NCI-H1436 treated with DMSO at 0.1 percent for 48 hours (cell line): ENCODE data around the gene EIF4A3.

Source experiments
- DNase-seq: peaks from one replicate; lab custom pipeline; 2025; lab: John Stamatoyannopoulos, UW

EIF4A3 gene

GRCh38 chr17:80147035-80147822, at the start of gene EIF4A3:
TSS of gene EIF4A3 (minus strand) at chr17:80147128. CDS start at chr17:80146961, 167 bp downstream.
- peak; percentile 99 for DNase-seq

GRCh38 chr17:80196652-80197051, 49.7 kb upstream of the EIF4A3 start:
- DNase-seq = no peak

- DNase-seq = no peak
These were observed 49.0 kb upstream of the EIF4A3 start for GRCh38 chr17:80195671-80196529.

GRCh38 chr17:80195141-80195540, 48.2 kb upstream of the EIF4A3 start:
- no peak for DNase-seq

GRCh38 chr17:80191865-80192661, 45.1 kb upstream of the EIF4A3 start:
- DNase-seq = no peak

GRCh38 chr17:80191192-80191591, 44.3 kb upstream of the EIF4A3 start:
- DNase-seq = no peak

GRCh38 chr17:80190716-80191115, 43.8 kb upstream of the EIF4A3 start:
- no peak for DNase-seq

GRCh38 chr17:80189611-80190010, 42.7 kb upstream of the EIF4A3 start:
- no peak for DNase-seq

GRCh38 chr17:80187515-80187941, 40.6 kb upstream of the EIF4A3 start:
- no peak for DNase-seq

GRCh38 chr17:80187090-80187489, 40.2 kb upstream of the EIF4A3 start:
- DNase-seq = no peak

- no peak for DNase-seq
These were observed 39.0 kb upstream of the EIF4A3 start for GRCh38 chr17:80185968-80186367.

GRCh38 chr17:80184423-80184714, 37.4 kb upstream of the EIF4A3 start:
- no peak for DNase-seq

GRCh38 chr17:80183581-80184422, 36.9 kb upstream of the EIF4A3 start:
- DNase-seq = no peak

- DNase-seq = no peak
These were observed 35.9 kb upstream of the EIF4A3 start for GRCh38 chr17:80182845-80183223.

- no peak for DNase-seq
These were observed 35.4 kb upstream of the EIF4A3 start for GRCh38 chr17:80182118-80182844.

- no peak for DNase-seq
These were observed 34.5 kb upstream of the EIF4A3 start for GRCh38 chr17:80181431-80181830.

- no peak for DNase-seq
These were observed 33.3 kb upstream of the EIF4A3 start for GRCh38 chr17:80180192-80180591.

- DNase-seq = no peak
These were observed 31.2 kb upstream of the EIF4A3 start for GRCh38 chr17:80177986-80178595.

GRCh38 chr17:80176757-80177156, 29.8 kb upstream of the EIF4A3 start:
- DNase-seq = no peak

GRCh38 chr17:80173916-80174315, 27.0 kb upstream of the EIF4A3 start:
- DNase-seq = no peak
